ENCODE results near the gene ARFRP1. TPM values are rescaled to one million over a fixed set of nuclear protein-coding genes. Genes with fewer than 3 reads are reported as not detected.

The ARFRP1 gene
- total RNA-seq, 2 experiments from 2014 or later = 41.7 to 44.2 TPM

- ChIA-PET POLR2A (interaction anchor here (0.6 to 1.0 kb wide), 2 partner anchors 19 to 79 kb away, joined by 3 to 5 read pairs; no protein-coding TSS in a partner anchor), CTCF (no interaction called here)
- no peak overlapping the region for H3K4me3 Mint-ChIP-seq
- H3K4me1 Mint-ChIP-seq (ENCODE audit: low read depth) = peaks cover 8% of the 10 kb centered on the region
- no peak overlapping the region for H3K27ac Mint-ChIP-seq
- H3K36me3 Mint-ChIP-seq (ENCODE audit: low read depth) = peaks cover 20% of the 10 kb centered on the region
- DNase-seq = no peak
- intact Hi-C loops (cut with micrococcal nuclease) = no loop called here
- ATAC-seq = no peak
- TF ChIP-seq CTCF (IDR thresholded peaks at IDR 0.05) = no peak
- no peaks in the 10 kb centered on the region for H3K9me3 Mint-ChIP-seq
- no peaks in the 10 kb centered on the region for H3K27me3 Mint-ChIP-seq
Observed at GRCh38 chr20:63680427-63680826, 27.3 kb downstream of the ARFRP1 start.

- Mint-ChIP-seq H3K9me3 (no peaks in the 10 kb centered on the region), H3K27me3 (no peaks in the 10 kb centered on the region), H3K4me1 (ENCODE audit: low read depth) (peaks cover 8% of the 10 kb centered on the region), H3K4me3 (no peak overlapping the region), H3K27ac (no peak overlapping the region), H3K36me3 (ENCODE audit: low read depth) (peaks cover 23% of the 10 kb centered on the region)
- ATAC-seq (no peak), DNase-seq (no peak)
- no peak for TF ChIP-seq CTCF (IDR thresholded peaks at IDR 0.05)
- POLR2A ChIA-PET = no interaction called here
- CTCF ChIA-PET = no interaction called here
- intact Hi-C loops (cut with micrococcal nuclease) = no loop called here
Observed at GRCh38 chr20:63679799-63680305, 27.9 kb downstream of the ARFRP1 start.

GRCh38 chr20:63678667-63679465, 28.9 kb downstream of the ARFRP1 start:
- no peak overlapping the region for H3K27ac Mint-ChIP-seq
- DNase-seq = no peak
- H3K4me1 Mint-ChIP-seq (ENCODE audit: low read depth) = peaks cover 5% of the 10 kb centered on the region
- ChIA-PET POLR2A (no interaction called here), CTCF (no interaction called here)
- no peaks in the 10 kb centered on the region for H3K27me3 Mint-ChIP-seq
- ATAC-seq = no peak
- intact Hi-C loops (cut with micrococcal nuclease) = no loop called here
- peaks cover 22% of the 10 kb centered on the region for H3K36me3 Mint-ChIP-seq (ENCODE audit: low read depth)
- no peaks in the 10 kb centered on the region for H3K9me3 Mint-ChIP-seq
- no peak overlapping the region for H3K4me3 Mint-ChIP-seq
- TF ChIP-seq CTCF (IDR thresholded peaks at IDR 0.05) = no peak

- intact Hi-C loops (cut with micrococcal nuclease) = no loop called here
- ATAC-seq = no peak
- Mint-ChIP-seq H3K36me3 (ENCODE audit: low read depth) (peaks cover 22% of the 10 kb centered on the region), H3K4me1 (ENCODE audit: low read depth) (peaks cover 2% of the 10 kb centered on the region), H3K27me3 (no peaks in the 10 kb centered on the region), H3K27ac (no peak overlapping the region), H3K4me3 (no peak overlapping the region), H3K9me3 (no peaks in the 10 kb centered on the region)
- POLR2A ChIA-PET = no interaction called here
- no peak for TF ChIP-seq CTCF (IDR thresholded peaks at IDR 0.05)
- DNase-seq = no peak
- CTCF ChIA-PET = no interaction called here
Observed at GRCh38 chr20:63678071-63678470, 29.7 kb downstream of the ARFRP1 start.

GRCh38 chr20:63675681-63676368, 32.0 kb downstream of the ARFRP1 start:
- H3K9me3 Mint-ChIP-seq = no peaks in the 10 kb centered on the region
- no peak for TF ChIP-seq CTCF (IDR thresholded peaks at IDR 0.05)
- no peaks in the 10 kb centered on the region for H3K4me1 Mint-ChIP-seq (ENCODE audit: low read depth)
- no peak for DNase-seq
- ATAC-seq = no peak
- no peak overlapping the region for H3K27ac Mint-ChIP-seq
- H3K27me3 Mint-ChIP-seq = no peaks in the 10 kb centered on the region
- peaks cover 26% of the 10 kb centered on the region for H3K36me3 Mint-ChIP-seq (ENCODE audit: low read depth)
- POLR2A ChIA-PET = no interaction called here
- intact Hi-C loops (cut with micrococcal nuclease) = no loop called here
- no peak overlapping the region for H3K4me3 Mint-ChIP-seq
- CTCF ChIA-PET = no interaction called here

Data from activated CD8-positive, alpha-beta T cell treated with anti-CD3 and anti-CD28 coated beads for 36 hours (primary cell).